NCI-H2171 (cell line): ENCODE measurements around the gene SLC25A43.
"Not testable (repeated sequence)": the region's sequence is repeated elsewhere in the genome, so short reads cannot be mapped to it uniquely, and the experiment has no call there.

Experiments used
- DNase-seq: peaks from one replicate; lab custom pipeline; 2025; lab: John Stamatoyannopoulos, UW

The SLC25A43 gene

GRCh38 chrX:119398974-119399771 lies at the start of gene SLC25A43:
Gene SLC25A43 (plus strand): TSS chrX:119399336. CDS start chrX:119399404, 68 bp downstream.
- no peak for DNase-seq

- no peak for DNase-seq
Observed at GRCh38 chrX:119359618-119360382, 39.3 kb upstream of the SLC25A43 start.

- DNase-seq = not testable (repeated sequence)
Observed at GRCh38 chrX:119361451-119361850, 37.7 kb upstream of the SLC25A43 start.

- not testable (repeated sequence) for DNase-seq
Observed at GRCh38 chrX:119362074-119362473, 37.1 kb upstream of the SLC25A43 start.

- no peak for DNase-seq
Observed at GRCh38 chrX:119363391-119363790, 35.7 kb upstream of the SLC25A43 start.

GRCh38 chrX:119371861-119372260 lies 27.3 kb upstream of the SLC25A43 start:
- DNase-seq = not testable (repeated sequence)

- DNase-seq = no peak
Observed at GRCh38 chrX:119374736-119375135, 24.4 kb upstream of the SLC25A43 start.

GRCh38 chrX:119375561-119375960 lies 23.6 kb upstream of the SLC25A43 start:
- DNase-seq = no peak

GRCh38 chrX:119376312-119376711 lies 22.8 kb upstream of the SLC25A43 start:
- no peak for DNase-seq

- no peak for DNase-seq
Observed at GRCh38 chrX:119381349-119381944, 17.7 kb upstream of the SLC25A43 start.

- no peak for DNase-seq
Observed at GRCh38 chrX:119382606-119383005, 16.5 kb upstream of the SLC25A43 start.

GRCh38 chrX:119386685-119387084 lies 12.5 kb upstream of the SLC25A43 start:
- not testable (repeated sequence) for DNase-seq

GRCh38 chrX:119387426-119387825 lies 11.7 kb upstream of the SLC25A43 start:
- not testable (repeated sequence) for DNase-seq

GRCh38 chrX:119389214-119389613 lies 9.9 kb upstream of the SLC25A43 start:
- DNase-seq = no peak

- no peak for DNase-seq
Observed at GRCh38 chrX:119389871-119390501, 9.2 kb upstream of the SLC25A43 start.

- no peak for DNase-seq
Observed at GRCh38 chrX:119391279-119391678, 7.9 kb upstream of the SLC25A43 start.

- DNase-seq = no peak
Observed at GRCh38 chrX:119393144-119393543, 6.0 kb upstream of the SLC25A43 start.

- DNase-seq = no peak
Observed at GRCh38 chrX:119398587-119398973, 556 bp upstream of the SLC25A43 start.

- no peak for DNase-seq
Observed at GRCh38 chrX:119399772-119400101, 601 bp downstream of the SLC25A43 start.

GRCh38 chrX:119401569-119401968 lies 2.4 kb downstream of the SLC25A43 start:
- DNase-seq = no peak

GRCh38 chrX:119402588-119402987 lies 3.5 kb downstream of the SLC25A43 start:
- DNase-seq = no peak

- DNase-seq = no peak
Observed at GRCh38 chrX:119406776-119407175, 7.6 kb downstream of the SLC25A43 start.
